Calu3 (cell line): Measurements from ENCODE around the gene QPCT. TPM values are rescaled to one million over a fixed set of nuclear protein-coding genes. Genes with fewer than 3 reads are reported as not detected.
"Not testable (repeated sequence)": the region's sequence is repeated elsewhere in the genome, so short reads cannot be mapped to it uniquely, and the experiment has no call there.

Experiments used
- Bru-seq: library from RNA; stranded (reverse); fragments of 400-500 nt; gene quantifications from one replicate; lab custom pipeline; 2021; lab: Mats Ljungman, UMichigan
- BruChase-seq, 2 experiments: library from RNA; stranded (reverse); fragments of 400-500 nt; gene quantifications; one replicate each; lab custom pipeline; 2021; lab: Mats Ljungman, UMichigan
- BruUV-seq: library from RNA; stranded (reverse); fragments of 400-500 nt; replicated peaks from 2 replicates; lab custom pipeline; 2021; lab: Mats Ljungman, UMichigan
- CTCF ChIA-PET: fragments of 300-600 bp; sonication (Branson Sonifier 250); formaldehyde crosslinking; loops from one replicate; lab custom pipeline; 2022; ENCODE audit warnings: antibody characterized with exemption; lab: Charles Lee
- DNase-seq: peaks from one replicate; pipeline ENCODE4 v3.0.0; 2022
- H3K27ac Mint-ChIP-seq: one replicate; pipeline ENCODE4 v1.8.0; 2022; ENCODE audit warnings: mixed read lengths; ENCODE audit not compliant: unreplicated experiment
- H3K27me3 Mint-ChIP-seq: one replicate; pipeline ENCODE4 v1.8.0; 2022; ENCODE audit warnings: mixed read lengths; ENCODE audit not compliant: unreplicated experiment
- H3K36me3 Mint-ChIP-seq: one replicate; pipeline ENCODE4 v1.8.0; 2022; ENCODE audit warnings: mild to moderate bottlenecking, moderate library complexity, mixed read lengths; ENCODE audit not compliant: insufficient read depth, unreplicated experiment
- H3K4me1 Mint-ChIP-seq: one replicate; pipeline ENCODE4 v1.8.0; 2022; ENCODE audit warnings: mild to moderate bottlenecking, low read depth, mixed read lengths; ENCODE audit not compliant: unreplicated experiment
- H3K4me3 Mint-ChIP-seq: one replicate; pipeline ENCODE4 v1.8.0; 2022; ENCODE audit warnings: mild to moderate bottlenecking, low read depth, moderate library complexity, mixed read lengths; ENCODE audit not compliant: unreplicated experiment
- H3K9me3 Mint-ChIP-seq: one replicate; pipeline ENCODE4 v1.8.0; 2022; ENCODE audit warnings: low read depth, mixed read lengths; ENCODE audit not compliant: unreplicated experiment
- CTCF ChIP-seq: fragments of 200-600 bp; IDR thresholded peaks from one replicate; pipeline ENCODE4 v1.8.0; 2022; ENCODE audit warnings: antibody characterized with exemption; ENCODE audit not compliant: unreplicated experiment
- intact Hi-C: fragments of 100-400 bp; cut with micrococcal nuclease; formaldehyde crosslinking; loops from one replicate; pipeline ENCODE4 v1.10.0; 2022; ENCODE audit not compliant: unreplicated experiment
- long read RNA-seq: library from polyadenylated mRNA; stranded (forward); transcript quantifications from one replicate; pipeline ENCODE4 v2.0.0, GENCODE V29; 2022
- total RNA-seq: library from RNA; stranded (reverse); gene quantifications from 2 replicates; pipeline ENCODE4 v1.2.3, GENCODE V29; 2022

Gene QPCT
- total RNA-seq (7.4 and 8.9 TPM in 2 replicates), Bru-seq, nascent RNA (percentile 28 among the genes with signal in this experiment), BruChase-seq, experiment 1, labeled RNA remaining after a 6-hour chase (percentile 35 among the genes with signal in this experiment), BruChase-seq, experiment 2, labeled RNA remaining after a 2-hour chase (percentile 28 among the genes with signal in this experiment)
- long read RNA-seq, transcript QPCT-201 (7 exons, 1,739 nt), result major isoform, 36 of 37 reads
- long read RNA-seq, partial matches to known transcripts, result 0 of 37 reads
- long read RNA-seq, other reads (novel, unspliced or antisense), result 0 of 37 reads

GRCh38 chr2:37344453-37345361, at the start of gene QPCT:
TSS of gene QPCT (plus strand) at chr2:37344630. CDS start at chr2:37344732, 102 bp downstream.
- H3K9me3 Mint-ChIP-seq, result no peaks in the 10 kb centered on the region
- no TSS peak for BruUV-seq
- peaks cover 14% of the 10 kb centered on the region for H3K4me1 Mint-ChIP-seq
- peak within 1 kb of the TSS; percentile 50 for H3K27ac Mint-ChIP-seq
- no peak for TF ChIP-seq CTCF
- peak; percentile 47 for DNase-seq
- no peaks in the 10 kb centered on the region for H3K27me3 Mint-ChIP-seq
- intact Hi-C loops, result no loop called here
- CTCF ChIA-PET, result no interaction called here
- peaks cover 10% of the 10 kb centered on the region for H3K36me3 Mint-ChIP-seq
- peak within 1 kb of the TSS; percentile 92 for H3K4me3 Mint-ChIP-seq

DNA sequence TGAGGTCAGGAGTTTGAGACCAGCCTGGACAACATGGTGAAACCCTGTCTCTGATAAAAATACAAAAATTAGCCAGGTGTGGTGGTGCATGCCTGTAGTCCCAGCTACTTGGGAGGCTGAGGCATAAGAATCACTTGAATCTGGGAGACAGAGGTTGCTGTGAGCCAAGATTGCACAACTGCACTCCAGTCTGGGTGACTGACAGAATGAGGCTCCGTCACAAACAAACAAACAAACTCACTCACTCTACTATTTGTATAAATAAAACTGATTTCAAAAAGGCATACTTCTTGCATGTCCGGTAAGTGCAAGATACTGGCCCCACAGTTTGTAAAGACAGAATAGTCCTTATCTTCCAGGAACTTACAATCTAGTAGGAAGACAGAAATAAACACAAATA, 49.6 kb upstream of the QPCT start:
- H3K4me1 Mint-ChIP-seq, H3K9me3 Mint-ChIP-seq, H3K36me3 Mint-ChIP-seq, intact Hi-C loops, H3K27me3 Mint-ChIP-seq, H3K27ac Mint-ChIP-seq, DNase-seq, BruUV-seq, CTCF ChIA-PET, H3K4me3 Mint-ChIP-seq: not testable (repeated sequence)

- H3K27me3 Mint-ChIP-seq, result no peaks in the 10 kb centered on the region
- no peak overlapping the region for H3K4me3 Mint-ChIP-seq
- H3K9me3 Mint-ChIP-seq, result no peaks in the 10 kb centered on the region
- TF ChIP-seq CTCF, result no peak
- BruUV-seq, result no TSS peak
- peaks cover 6% of the 10 kb centered on the region for H3K36me3 Mint-ChIP-seq
- H3K4me1 Mint-ChIP-seq, result no peaks in the 10 kb centered on the region
- H3K27ac Mint-ChIP-seq, result no peak overlapping the region
- CTCF ChIA-PET, result no interaction called here
- intact Hi-C loops, result no loop called here
- DNase-seq, result no peak
Measured at GRCh38 chr2:37295469-37296073, 48.9 kb upstream of the QPCT start.

GRCh38 chr2:37297632-37298031, 46.8 kb upstream of the QPCT start:
- Mint-ChIP-seq H3K9me3 (no peaks in the 10 kb centered on the region), H3K4me1 (no peaks in the 10 kb centered on the region), H3K4me3 (no peak overlapping the region), H3K27me3 (no peaks in the 10 kb centered on the region), H3K36me3 (no peaks in the 10 kb centered on the region), H3K27ac (no peak overlapping the region)
- no peak for DNase-seq
- CTCF ChIA-PET, result no interaction called here
- BruUV-seq, result no TSS peak
- TF ChIP-seq CTCF, result no peak
- intact Hi-C loops, result no loop called here
